ENCODE data around the gene RAD50.
"Not testable (repeated sequence)": the region's sequence is repeated elsewhere in the genome, so short reads cannot be mapped to it uniquely, and the experiment has no call there.

RAD50 gene

DNA sequence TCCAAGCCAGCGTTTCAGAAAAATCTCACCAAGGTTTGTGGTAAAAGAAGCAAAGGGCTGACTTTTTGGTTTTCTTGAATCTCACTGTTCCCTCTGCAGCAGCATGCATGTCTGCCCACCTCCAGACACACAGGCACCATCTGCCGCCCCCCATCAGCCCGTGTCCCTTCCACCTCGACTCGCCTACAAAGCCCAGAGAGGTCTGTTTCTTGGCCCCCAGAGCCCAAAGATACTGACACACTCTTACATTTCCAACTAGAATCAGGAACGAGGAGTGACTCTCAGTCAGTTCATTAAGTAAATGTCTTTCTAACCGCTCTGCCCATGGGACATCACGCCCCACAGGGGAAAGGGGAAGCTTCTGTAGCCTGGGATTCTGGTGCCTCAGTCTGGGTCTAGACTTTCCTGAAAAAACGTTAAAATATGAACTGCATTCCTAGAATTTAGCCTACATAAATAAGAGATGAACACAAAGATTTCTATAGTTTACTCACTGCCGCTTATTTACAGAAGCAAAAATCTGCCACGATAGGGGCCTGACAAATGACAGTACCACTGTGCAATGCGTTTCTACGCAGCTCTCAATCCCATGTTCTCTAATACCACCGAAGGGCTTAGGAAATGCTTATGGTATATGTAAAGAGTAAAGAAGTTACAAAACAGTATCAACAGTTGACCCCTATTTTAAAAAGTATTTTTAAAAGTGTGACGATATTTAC, 121.1 kb downstream of the RAD50 start:
- DNase-seq = no peak

DNA sequence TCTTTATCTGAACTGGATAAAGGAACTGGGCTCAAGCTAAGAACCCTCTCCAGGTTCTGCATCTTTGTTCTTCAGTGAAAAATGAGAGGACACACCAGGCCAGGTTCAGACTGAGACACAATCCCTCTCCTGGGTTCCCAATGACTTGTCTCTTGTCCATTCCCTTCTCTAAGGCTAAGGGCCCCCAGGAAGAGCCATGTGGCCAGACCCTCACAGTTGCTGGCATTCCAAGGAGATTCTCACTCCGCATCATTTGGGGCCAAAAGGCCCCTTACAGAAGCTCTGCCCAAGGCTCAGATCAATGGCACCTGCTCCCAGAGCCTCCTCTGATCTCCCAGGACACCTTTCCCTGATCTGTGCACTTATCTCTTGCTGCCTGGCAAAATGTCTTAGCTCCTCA, 122.0 kb downstream of the RAD50 start:
- no peak for DNase-seq

DNA sequence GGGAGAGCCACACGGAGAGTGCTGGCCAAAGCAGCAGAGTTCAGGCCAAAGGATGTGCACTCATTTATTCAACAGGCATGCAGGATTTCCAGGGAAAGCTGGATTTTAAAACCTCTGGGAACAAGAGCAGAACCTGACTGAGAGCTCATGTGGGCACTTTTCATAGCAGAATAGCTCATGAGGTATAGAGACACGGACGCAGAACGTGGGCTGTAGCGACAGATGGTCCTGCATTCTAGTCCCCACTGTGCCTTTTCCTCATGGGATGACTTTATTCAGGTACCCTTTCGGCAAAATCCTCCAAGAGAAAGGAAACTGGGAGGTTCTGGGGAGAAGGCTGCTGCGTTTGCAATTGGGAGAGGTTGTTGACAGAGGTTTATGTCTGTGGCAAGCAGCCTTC, 122.4 kb downstream of the RAD50 start:
- DNase-seq = no peak

DNA sequence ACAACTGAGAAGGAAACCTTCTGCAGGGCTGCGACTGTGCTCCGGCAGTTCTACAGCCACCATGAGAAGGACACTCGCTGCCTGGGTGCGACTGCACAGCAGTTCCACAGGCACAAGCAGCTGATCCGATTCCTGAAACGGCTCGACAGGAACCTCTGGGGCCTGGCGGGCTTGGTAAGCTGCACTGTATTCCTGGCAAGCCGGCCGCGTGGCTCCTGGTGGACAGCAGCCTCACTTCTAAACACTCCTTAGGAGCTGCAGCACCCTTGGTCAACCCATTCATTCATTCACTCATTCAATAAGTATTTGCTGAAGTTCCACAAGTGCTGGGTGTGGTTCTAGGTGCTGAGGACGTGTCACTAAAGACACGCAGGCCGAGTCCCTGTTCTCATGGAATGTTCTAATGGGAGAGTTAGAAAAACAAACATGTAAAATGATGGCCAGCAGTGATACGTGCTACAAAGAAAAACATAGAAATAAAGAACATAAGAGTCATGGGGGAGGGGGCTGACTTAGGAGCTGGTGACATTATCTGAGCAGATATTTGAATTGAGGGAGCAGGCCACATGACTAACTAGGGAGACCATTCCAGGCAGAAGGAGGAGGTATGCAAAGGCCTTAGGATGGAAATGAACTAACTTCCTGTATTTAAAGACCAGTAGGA, 123.1 kb downstream of the RAD50 start:
- no peak for DNase-seq

DNA sequence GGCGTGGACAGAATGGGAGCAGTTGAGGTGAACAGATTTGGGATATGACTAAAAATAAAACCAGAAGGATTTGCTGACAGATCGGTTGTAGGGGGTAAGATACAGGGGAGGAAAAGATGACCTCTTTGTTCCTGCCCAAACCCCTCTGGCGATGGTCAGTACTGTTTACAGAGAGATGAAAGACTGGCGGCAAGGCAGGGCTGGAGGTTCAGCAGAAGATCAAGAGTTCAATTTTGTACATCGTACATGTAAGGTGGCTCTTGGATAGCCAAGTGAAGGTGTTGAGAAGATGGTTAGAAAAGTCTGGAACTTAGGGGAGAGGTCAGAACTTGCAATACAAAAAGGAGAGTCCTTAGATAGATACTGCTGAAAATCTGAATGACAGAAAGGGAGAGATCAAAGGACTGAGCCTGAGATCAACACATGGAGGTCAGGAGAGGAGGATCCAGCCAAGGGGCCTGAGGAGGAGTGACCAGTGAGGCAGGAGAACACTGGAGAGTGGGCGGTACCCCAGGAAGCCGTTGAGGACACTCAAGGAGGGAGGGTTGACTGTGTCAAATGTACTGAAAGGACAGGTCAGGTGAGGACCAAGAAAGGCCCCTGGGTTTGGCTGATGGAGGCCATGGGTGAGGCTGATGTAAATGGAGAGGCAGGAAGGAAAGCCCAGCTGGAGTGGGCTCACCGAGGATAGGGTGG, 124.2 kb downstream of the RAD50 start:
- DNase-seq = no peak

DNA sequence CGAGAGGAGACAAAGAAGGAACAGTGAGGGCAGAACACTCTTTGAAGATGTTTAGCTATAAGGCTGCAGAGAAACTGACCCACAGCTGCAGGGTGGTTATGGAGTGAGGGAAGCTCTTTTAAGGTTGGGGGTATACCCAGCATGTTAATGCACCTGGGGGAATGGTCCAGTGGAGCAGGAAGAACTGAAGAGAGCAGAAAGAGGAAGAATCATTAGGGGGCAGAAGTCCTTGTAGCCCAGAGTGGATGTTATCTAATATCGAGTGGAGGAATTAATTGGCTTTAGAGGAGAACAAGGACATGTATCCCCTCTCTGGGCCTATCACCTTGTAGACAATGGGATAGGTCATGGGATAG, 124.7 kb downstream of the RAD50 start:
- no peak for DNase-seq

- no peak for DNase-seq
Measured at GRCh38 chr5:132681983-132682382, 125.2 kb downstream of the RAD50 start.

GRCh38 chr5:132684491-132684890, 127.7 kb downstream of the RAD50 start:
- DNase-seq = peak; percentile 47

DNA sequence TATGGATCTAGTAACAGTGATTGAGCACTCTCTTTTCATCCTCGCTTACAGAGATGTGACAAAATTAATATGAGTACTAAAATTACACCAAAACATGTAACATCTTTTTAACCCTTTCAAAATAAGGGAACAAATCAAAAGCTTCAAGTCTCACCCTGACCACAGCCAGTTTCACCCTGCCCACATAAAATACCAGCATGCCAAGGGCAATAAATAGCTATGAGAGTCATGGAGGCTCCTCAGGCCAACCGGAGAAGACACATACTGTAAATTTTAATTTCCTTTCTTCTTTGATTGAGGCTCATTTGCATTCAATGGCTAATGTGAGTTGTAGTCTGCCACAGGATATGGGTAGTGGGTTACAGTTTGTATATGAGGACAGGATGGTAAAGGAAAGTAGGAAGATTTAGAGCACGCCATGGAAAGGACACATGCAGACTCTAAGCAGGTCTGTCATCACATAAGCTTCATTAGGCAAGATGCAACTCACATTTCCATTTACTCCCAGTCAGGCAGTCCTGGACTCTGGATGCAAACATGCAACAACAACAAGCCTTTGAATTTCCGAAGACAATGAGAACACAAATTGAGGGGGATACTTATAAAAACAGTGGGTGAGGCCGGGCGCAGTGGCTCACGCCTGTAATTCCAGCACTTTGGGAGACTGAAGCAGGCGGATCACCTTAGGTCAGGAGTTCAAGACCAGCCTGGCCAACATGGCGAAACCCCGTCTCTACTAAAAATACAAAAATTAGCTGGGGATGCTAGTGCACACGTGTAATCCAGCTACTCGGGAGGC, 128.3 kb downstream of the RAD50 start:
- no peak for DNase-seq

DNA sequence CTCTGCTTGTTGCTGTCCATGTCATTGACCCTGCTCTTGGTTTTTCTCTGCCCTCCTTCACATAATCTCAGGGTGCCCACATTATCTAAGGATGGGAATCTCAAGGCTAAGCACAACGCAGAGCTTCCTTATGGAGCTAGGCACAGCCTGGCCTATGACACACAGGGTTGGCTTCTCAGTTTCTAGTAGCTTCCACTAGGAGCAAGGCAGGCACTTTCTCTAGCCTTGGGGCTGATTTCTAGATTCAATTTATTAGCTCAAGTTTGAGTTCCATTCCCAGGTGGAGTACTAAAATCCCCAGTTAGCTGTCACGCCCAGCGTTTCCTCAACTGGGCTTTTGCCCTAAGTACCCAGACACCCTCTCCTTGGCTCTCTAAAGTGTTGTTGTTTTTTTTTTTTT, 129.4 kb downstream of the RAD50 start:
- no peak for DNase-seq

GRCh38 chr5:132687995-132688394, 131.2 kb downstream of the RAD50 start:
- DNase-seq = no peak

GRCh38 chr5:132688536-132689339, 132.0 kb downstream of the RAD50 start:
- DNase-seq = no peak

DNA sequence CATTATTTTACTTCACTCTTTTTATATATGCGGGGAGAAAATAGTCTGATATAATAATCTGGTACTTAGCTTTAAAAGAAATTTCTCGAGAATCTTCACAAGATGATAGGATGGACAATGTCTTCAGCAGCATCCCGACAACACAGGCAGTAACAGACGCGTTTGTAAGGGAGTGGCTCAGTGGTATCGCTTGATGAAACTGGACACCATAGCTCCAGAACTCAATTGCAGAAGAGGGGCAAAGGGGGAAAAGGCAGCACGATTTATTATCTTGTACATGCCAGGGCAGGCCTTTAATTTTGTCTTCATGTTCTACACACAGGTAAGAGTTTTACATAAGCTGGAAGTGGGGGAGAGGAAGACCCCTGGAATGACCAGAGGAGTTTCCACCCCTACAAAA, 132.7 kb downstream of the RAD50 start:
- DNase-seq = no peak

GRCh38 chr5:132690156-132690555, 133.4 kb downstream of the RAD50 start:
- no peak for DNase-seq

DNA sequence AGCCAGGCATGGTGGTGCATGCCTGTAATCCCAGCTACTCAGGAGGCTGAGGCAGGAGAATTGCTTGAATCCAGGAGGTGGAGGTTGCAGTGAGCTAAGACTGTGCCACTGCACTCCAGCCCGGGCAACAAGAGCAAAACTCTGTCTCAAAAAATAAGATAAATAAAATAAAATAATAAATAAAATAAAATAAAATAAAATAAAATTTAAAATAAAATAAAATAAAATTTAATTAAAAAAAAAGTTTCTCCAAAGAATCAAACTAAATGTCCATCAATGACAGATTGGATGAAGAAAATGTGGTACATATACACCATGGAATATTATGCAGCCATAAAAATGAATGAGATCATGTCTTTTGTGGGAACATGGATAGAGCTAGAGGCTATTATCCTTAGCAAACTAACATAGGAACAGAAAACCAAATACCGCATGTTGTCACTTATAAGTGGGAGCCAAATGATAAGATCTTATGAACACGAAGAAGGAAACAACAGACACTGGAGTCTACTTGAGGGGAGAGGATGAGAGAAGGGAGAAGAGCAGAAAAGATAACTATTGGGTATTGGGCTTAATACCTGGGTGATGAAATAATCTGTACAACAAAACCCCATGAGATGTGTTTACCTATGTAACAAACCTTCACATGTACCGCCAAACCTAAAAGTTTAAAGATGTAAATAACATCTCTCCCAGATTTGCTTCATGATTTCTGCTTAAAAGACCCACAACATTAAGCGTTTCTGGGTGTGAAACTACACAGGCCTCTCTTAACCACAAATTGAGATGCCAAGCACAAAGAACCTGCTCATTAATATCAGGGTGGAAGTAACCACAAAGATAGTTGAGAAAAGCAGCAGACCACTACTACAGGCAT, 135.2 kb downstream of the RAD50 start:
- not testable (repeated sequence) for DNase-seq

DNA sequence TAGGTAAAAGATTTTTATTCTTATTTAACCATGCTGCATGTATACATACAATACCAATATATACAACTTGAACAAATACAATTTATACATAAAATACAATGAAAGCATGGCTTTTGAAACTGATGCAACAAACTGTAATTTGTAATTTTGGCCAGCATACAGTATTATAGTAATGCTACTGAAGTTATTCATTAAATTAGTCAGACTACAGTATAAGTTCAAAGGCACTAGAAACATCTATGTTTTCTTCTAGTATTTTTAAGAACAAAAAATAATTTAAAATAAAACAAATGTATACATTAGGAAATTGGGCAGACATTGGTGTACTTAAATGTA, 135.8 kb downstream of the RAD50 start:
- peak; percentile 41 for DNase-seq

Measured in fibroblast of skin of right biceps (primary cell).